Natural killer cell (primary cell): ENCODE measurements around the gene DIAPH2. TPM values are rescaled to one million over a fixed set of nuclear protein-coding genes. Genes with fewer than 3 reads are reported as not detected.

Experiments
- ATAC-seq, 3 donors: fragments of 150-1000 bp in 2 of 3; fragments of 200-7000 bp in 1 of 3; cut with Tn5 transposase; 1 replicate in 1 of 3; 2 replicates in 2 of 3; pipeline ENCODE4 v1.10.0; 2021; ENCODE audit warnings: mild to moderate bottlenecking in 2 of 3, moderate library complexity in 2 of 3
- DNase-seq, 2 donors: peaks; one replicate each; pipeline versions ENCODE4 v3.0.0 to v3.0.0-alpha.2; 2013 to 2021; ENCODE audit warnings: mixed read lengths in 1 of 2
- H3K27ac ChIP-seq: one replicate; pipeline ENCODE4 v1.5.1; 2013; ENCODE audit warnings: mild to moderate bottlenecking, low read length
- H3K27me3 ChIP-seq: one replicate; pipeline ENCODE4 v1.6.1; 2013; ENCODE audit warnings: low read length; ENCODE audit not compliant: control insufficient read depth, insufficient read depth
- H3K36me3 ChIP-seq: one replicate; pipeline ENCODE4 v1.6.1; 2013; ENCODE audit warnings: low read length; ENCODE audit not compliant: control insufficient read depth, insufficient read depth
- H3K4me1 ChIP-seq: one replicate; pipeline ENCODE4 v1.6.1; 2013; ENCODE audit warnings: low read length; ENCODE audit not compliant: control insufficient read depth, insufficient read depth
- H3K4me3 ChIP-seq: one replicate; pipeline ENCODE4 v1.5.1; 2013; ENCODE audit warnings: low read length
- H3K9me3 ChIP-seq: one replicate; pipeline ENCODE4 v1.6.1; 2013; ENCODE audit warnings: low read length; ENCODE audit not compliant: control insufficient read depth, insufficient read depth
- H3K27ac Mint-ChIP-seq, 2 donors: one replicate each; pipeline ENCODE4 v1.8.0; 2022; ENCODE audit warnings: mild to moderate bottlenecking in 2 of 2, mixed read lengths in 2 of 2, moderate library complexity in 1 of 2
- H3K27me3 Mint-ChIP-seq, 2 donors: one replicate each; pipeline ENCODE4 v1.8.0; 2022; ENCODE audit warnings: low read depth in 2 of 2, mixed read lengths in 2 of 2
- H3K36me3 Mint-ChIP-seq: one replicate; pipeline ENCODE4 v1.8.0; 2022; ENCODE audit warnings: mixed read lengths
- H3K4me1 Mint-ChIP-seq, 2 donors: one replicate each; pipeline ENCODE4 v1.8.0; 2022; ENCODE audit warnings: mixed read lengths in 2 of 2
- H3K4me3 Mint-ChIP-seq: one replicate; pipeline ENCODE4 v1.8.0; 2022; ENCODE audit warnings: mild to moderate bottlenecking, moderate library complexity, mixed read lengths
- H3K9me3 Mint-ChIP-seq, 2 donors: one replicate each; pipeline ENCODE4 v1.8.0; 2022; ENCODE audit warnings: mixed read lengths in 2 of 2
- CTCF ChIP-seq: fragments of 200-600 bp; IDR thresholded peaks from one replicate; pipeline ENCODE4 v1.8.0; 2022; ENCODE audit warnings: antibody characterized with exemption
- WGBS: methylation state at CpG from one replicate; pipeline ENCODE4 v1.1.7; 2013; ENCODE audit warnings: missing lambda C conversion rate; ENCODE audit not compliant: insufficient coverage; 5-methylcytosine and 5-hydroxymethylcytosine counted together
- intact Hi-C: fragments of 100-400 bp; cut with micrococcal nuclease; formaldehyde crosslinking; loops from one replicate; pipeline ENCODE4 v1.14.2; 2022
- total RNA-seq, 4 donors: library from RNA; stranded (reverse); fragments of 120-200 nt in 1 of 4; gene quantifications; one replicate each; pipeline versions ENCODE4 v1.2.3 to v1.2.4, GENCODE V29; 2013 to 2022

DIAPH2 gene
- total RNA-seq, 3 donors from 2014 or later (not counting 1 experiment from before 2014, with no cell fraction given) = 17.0 to 18.2 (median 17.0) TPM

GRCh38 chrX:97159916-97160800 is 475.5 kb downstream of the DIAPH2 start:
- Histone ChIP-seq H3K4me3 (no peak overlapping the region), H3K9me3 (no peaks in the 10 kb centered on the region), H3K27ac (no peak overlapping the region), H3K36me3 (no peaks in the 10 kb centered on the region), H3K4me1 (no peaks in the 10 kb centered on the region), H3K27me3 (no peaks in the 10 kb centered on the region)
- DNase-seq (peak in 1 of 2 donors; percentile 0), ATAC-seq (no peak)
- TF ChIP-seq CTCF = no peak
- Mint-ChIP-seq H3K27ac (no peak overlapping the region), H3K4me1 (peaks cover 8 to 11% of the 10 kb centered on the region in 2 donors), H3K27me3 (no peaks in the 10 kb centered on the region), H3K9me3 (no peaks in the 10 kb centered on the region), H3K4me3 (no peak overlapping the region), H3K36me3 (no peaks in the 10 kb centered on the region)
- WGBS = 85% methylated on average over 5 of the region's 7 CpGs
- intact Hi-C loops = no loop called here

- no CpG with 5 or more reads among the region's 1 CpG for WGBS
- Mint-ChIP-seq H3K9me3 (no peaks in the 10 kb centered on the region), H3K27ac (no peak overlapping the region), H3K27me3 (no peaks in the 10 kb centered on the region), H3K36me3 (no peaks in the 10 kb centered on the region), H3K4me3 (no peak overlapping the region), H3K4me1 (no peaks in the 10 kb centered on the region)
- Histone ChIP-seq H3K9me3 (no peaks in the 10 kb centered on the region), H3K36me3 (no peaks in the 10 kb centered on the region), H3K27me3 (no peaks in the 10 kb centered on the region), H3K4me1 (no peaks in the 10 kb centered on the region), H3K27ac (no peak overlapping the region), H3K4me3 (no peak overlapping the region)
- DNase-seq = no peak
- no peak for ATAC-seq
- TF ChIP-seq CTCF = no peak
- intact Hi-C loops = no loop called here
These were observed 482.7 kb downstream of the DIAPH2 start for GRCh38 chrX:97167333-97167732.

GRCh38 chrX:97168646-97169045 is 484.0 kb downstream of the DIAPH2 start:
- no peak overlapping the region for H3K4me3 Mint-ChIP-seq
- no peak overlapping the region for H3K4me3 ChIP-seq
- 50% methylated on average over 1 of the region's 2 CpGs for WGBS
- no peak overlapping the region for H3K27ac Mint-ChIP-seq
- H3K36me3 ChIP-seq = no peaks in the 10 kb centered on the region
- ATAC-seq (no peak), DNase-seq (no peak)
- H3K27me3 Mint-ChIP-seq = no peaks in the 10 kb centered on the region
- H3K9me3 Mint-ChIP-seq = no peaks in the 10 kb centered on the region
- no peaks in the 10 kb centered on the region for H3K27me3 ChIP-seq
- no peaks in the 10 kb centered on the region for H3K9me3 ChIP-seq
- intact Hi-C loops = no loop called here
- no peak overlapping the region for H3K27ac ChIP-seq
- H3K4me1 Mint-ChIP-seq = no peaks in the 10 kb centered on the region
- no peak for TF ChIP-seq CTCF
- no peaks in the 10 kb centered on the region for H3K36me3 Mint-ChIP-seq
- H3K4me1 ChIP-seq = no peaks in the 10 kb centered on the region
